ENCODE results near the gene ZNF462. TPM values are rescaled to one million over a fixed set of nuclear protein-coding genes. Genes with fewer than 3 reads are reported as not detected.
A peak's percentile ranks its signal among the peaks of the same experiment; 100 is the strongest.

ZNF462 gene
- total RNA-seq, 1 experiment from 2014 or later = 121 TPM

DNA sequence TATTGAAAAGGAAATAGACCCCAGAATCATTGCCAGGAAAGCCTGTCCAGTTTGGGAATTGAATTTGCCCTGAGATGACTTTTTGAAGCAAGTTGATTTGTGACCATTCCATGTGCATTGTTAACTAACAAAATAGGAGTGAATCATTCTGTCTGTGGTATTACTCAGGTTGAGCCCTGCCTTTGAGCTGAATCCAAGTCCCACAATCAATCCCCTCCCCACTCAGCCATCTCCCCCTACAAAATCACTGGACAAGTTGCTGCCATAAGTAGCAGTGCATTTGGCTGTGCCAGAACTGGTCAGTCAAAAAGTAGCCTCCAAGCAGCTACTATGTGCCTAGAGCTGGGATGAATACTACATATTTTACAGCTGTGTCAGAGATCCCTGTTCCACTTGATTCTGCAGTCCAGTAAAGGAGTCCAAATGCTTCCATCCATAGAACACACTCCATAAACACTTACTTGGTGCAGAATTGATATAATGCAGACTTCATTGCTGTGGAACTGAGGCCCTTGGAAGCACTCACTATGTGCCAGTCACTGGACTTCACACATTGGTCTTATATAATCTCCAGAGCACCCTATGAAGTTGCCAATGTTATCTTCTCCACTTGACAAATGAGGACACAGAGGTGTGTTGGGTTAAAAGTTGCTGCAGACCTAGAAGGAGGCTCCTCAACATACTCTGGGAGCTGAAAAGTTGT lies 96.1 kb downstream of the ZNF462 start (continued):
- TF ChIP-seq, protein P1, sequence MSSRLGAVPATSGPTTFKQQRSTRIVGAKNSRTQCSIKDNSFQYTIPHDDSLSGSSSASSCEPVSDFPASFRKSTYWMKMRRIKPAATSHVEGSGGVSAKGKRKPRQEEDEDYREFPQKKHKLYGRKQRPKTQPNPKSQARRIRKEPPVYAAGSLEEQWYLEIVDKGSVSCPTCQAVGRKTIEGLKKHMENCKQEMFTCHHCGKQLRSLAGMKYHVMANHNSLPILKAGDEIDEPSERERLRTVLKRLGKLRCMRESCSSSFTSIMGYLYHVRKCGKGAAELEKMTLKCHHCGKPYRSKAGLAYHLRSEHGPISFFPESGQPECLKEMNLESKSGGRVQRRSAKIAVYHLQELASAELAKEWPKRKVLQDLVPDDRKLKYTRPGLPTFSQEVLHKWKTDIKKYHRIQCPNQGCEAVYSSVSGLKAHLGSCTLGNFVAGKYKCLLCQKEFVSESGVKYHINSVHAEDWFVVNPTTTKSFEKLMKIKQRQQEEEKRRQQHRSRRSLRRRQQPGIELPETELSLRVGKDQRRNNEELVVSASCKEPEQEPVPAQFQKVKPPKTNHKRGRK (CRISPR knock-in tag; IDR thresholded peaks at IDR 0.05; ENCODE audit: borderline replicate concordance) = no peak
- TF ChIP-seq NFYB (CRISPR knock-in tag; conservative IDR thresholded peaks at IDR 0.05; ENCODE audit: low read depth) (no peak), CREM (CRISPR knock-in tag; IDR thresholded peaks at IDR 0.05) (no peak)

DNA sequence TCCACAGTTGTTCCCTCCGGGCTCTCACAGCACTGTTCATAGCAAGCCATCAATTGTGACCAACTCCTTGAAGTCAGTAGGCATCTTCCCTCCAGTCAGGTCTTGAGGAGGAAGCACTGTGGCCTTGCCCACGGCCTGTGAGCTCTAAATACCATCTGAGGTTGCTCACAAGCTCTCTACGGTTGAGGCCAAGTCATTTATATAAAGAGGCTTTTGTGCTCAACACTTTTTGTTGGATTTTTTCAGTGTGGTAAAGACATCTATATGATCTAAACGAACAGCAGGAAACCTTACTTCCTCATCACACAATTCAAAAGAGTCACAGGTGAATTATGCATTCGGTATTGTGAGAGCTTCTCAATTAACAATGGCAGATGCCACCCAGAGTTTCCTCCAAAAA lies 97.3 kb downstream of the ZNF462 start:
- Mint-ChIP-seq H3K4me1 (peaks cover 51% of the 10 kb centered on the region), H3K36me3 (peaks cover 76% of the 10 kb centered on the region), H3K27ac (peak overlapping the region; percentile 90), H3K27me3 (ENCODE audit: low read depth) (no peaks in the 10 kb centered on the region), H3K4me3 (no peak overlapping the region), H3K9me3 (peaks cover 5% of the 10 kb centered on the region; the same call in 1 of the 2 replicates)
- DNase-seq (ENCODE audit: low spot score) (no peak), ATAC-seq (peak; percentile 38; the same call in 1 of the 2 replicates)
- CTCF ChIA-PET = interaction anchor here (1.2 kb wide), 1 partner anchor 381 kb away, joined by 3 read pairs; no protein-coding TSS in a partner anchor
- POLR2A ChIA-PET = no interaction called here
- TF ChIP-seq NFYB (CRISPR knock-in tag; conservative IDR thresholded peaks at IDR 0.05; ENCODE audit: low read depth) = no peak
- TF ChIP-seq ERG (CRISPR knock-in tag; IDR thresholded peaks at IDR 0.05) = no peak
- no peak for TF ChIP-seq CREM (CRISPR knock-in tag; IDR thresholded peaks at IDR 0.05)
- TF ChIP-seq, protein P1 (CRISPR knock-in tag; IDR thresholded peaks at IDR 0.05; ENCODE audit: borderline replicate concordance) = no peak
- no peak for TF ChIP-seq JAZF1 (CRISPR knock-in tag; IDR thresholded peaks at IDR 0.05)
- no peak for TF ChIP-seq OVOL2 (CRISPR knock-in tag; IDR thresholded peaks at IDR 0.05; ENCODE audit: borderline replicate concordance)
- no peak for TF ChIP-seq ZBTB21 (CRISPR knock-in tag; IDR thresholded peaks at IDR 0.05; ENCODE audit: borderline replicate concordance)
- TF ChIP-seq, protein P2, sequence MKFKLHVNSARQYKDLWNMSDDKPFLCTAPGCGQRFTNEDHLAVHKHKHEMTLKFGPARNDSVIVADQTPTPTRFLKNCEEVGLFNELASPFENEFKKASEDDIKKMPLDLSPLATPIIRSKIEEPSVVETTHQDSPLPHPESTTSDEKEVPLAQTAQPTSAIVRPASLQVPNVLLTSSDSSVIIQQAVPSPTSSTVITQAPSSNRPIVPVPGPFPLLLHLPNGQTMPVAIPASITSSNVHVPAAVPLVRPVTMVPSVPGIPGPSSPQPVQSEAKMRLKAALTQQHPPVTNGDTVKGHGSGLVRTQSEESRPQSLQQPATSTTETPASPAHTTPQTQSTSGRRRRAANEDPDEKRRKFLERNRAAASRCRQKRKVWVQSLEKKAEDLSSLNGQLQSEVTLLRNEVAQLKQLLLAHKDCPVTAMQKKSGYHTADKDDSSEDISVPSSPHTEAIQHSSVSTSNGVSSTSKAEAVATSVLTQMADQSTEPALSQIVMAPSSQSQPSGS (CRISPR knock-in tag; IDR thresholded peaks at IDR 0.05; ENCODE audit: borderline replicate concordance, low read depth) = no peak
- TF ChIP-seq, protein P3, sequence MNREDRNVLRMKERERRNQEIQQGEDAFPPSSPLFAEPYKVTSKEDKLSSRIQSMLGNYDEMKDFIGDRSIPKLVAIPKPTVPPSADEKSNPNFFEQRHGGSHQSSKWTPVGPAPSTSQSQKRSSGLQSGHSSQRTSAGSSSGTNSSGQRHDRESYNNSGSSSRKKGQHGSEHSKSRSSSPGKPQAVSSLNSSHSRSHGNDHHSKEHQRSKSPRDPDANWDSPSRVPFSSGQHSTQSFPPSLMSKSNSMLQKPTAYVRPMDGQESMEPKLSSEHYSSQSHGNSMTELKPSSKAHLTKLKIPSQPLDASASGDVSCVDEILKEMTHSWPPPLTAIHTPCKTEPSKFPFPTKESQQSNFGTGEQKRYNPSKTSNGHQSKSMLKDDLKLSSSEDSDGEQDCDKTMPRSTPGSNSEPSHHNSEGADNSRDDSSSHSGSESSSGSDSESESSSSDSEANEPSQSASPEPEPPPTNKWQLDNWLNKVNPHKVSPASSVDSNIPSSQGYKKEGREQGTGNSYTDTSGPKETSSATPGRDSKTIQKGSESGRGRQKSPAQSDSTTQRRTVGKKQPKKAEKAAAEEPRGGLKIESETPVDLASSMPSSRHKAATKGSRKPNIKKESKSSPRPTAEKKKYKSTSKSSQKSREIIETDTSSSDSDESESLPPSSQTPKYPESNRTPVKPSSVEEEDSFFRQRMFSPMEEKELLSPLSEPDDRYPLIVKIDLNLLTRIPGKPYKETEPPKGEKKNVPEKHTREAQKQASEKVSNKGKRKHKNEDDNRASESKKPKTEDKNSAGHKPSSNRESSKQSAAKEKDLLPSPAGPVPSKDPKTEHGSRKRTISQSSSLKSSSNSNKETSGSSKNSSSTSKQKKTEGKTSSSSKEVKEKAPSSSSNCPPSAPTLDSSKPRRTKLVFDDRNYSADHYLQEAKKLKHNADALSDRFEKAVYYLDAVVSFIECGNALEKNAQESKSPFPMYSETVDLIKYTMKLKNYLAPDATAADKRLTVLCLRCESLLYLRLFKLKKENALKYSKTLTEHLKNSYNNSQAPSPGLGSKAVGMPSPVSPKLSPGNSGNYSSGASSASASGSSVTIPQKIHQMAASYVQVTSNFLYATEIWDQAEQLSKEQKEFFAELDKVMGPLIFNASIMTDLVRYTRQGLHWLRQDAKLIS (CRISPR knock-in tag; IDR thresholded peaks at IDR 0.05; ENCODE audit: borderline replicate concordance) = no peak
- no peak for TF ChIP-seq PRRX2 (CRISPR knock-in tag; IDR thresholded peaks at IDR 0.05)
- TF ChIP-seq E2F4 (CRISPR knock-in tag; IDR thresholded peaks at IDR 0.05; ENCODE audit: borderline replicate concordance, low read depth) = no peak
- TF ChIP-seq FOXJ3 (CRISPR knock-in tag; IDR thresholded peaks at IDR 0.05; ENCODE audit: borderline replicate concordance) = no peak
- no peak for TF ChIP-seq ZNF532 (CRISPR knock-in tag; IDR thresholded peaks at IDR 0.05; ENCODE audit: borderline replicate concordance)
- no peak for TF ChIP-seq ZNF138 (CRISPR knock-in tag; conservative IDR thresholded peaks at IDR 0.05)
- no peak for TF ChIP-seq FOXK1 (CRISPR knock-in tag; IDR thresholded peaks at IDR 0.05)
- TF ChIP-seq, protein P4, sequence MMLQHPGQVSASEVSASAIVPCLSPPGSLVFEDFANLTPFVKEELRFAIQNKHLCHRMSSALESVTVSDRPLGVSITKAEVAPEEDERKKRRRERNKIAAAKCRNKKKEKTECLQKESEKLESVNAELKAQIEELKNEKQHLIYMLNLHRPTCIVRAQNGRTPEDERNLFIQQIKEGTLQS (CRISPR knock-in tag; conservative IDR thresholded peaks at IDR 0.05) = no peak
- TF ChIP-seq GRHL2 (CRISPR knock-in tag; IDR thresholded peaks at IDR 0.05; ENCODE audit: insufficient replicate concordance, severe bottlenecking) = no peak
- no peak for TF ChIP-seq GTF2I (CRISPR knock-in tag; conservative IDR thresholded peaks at IDR 0.05)
